HG02981 (cell line): ENCODE results near the gene SF1.
"Not testable (repeated sequence)": the region's sequence is repeated elsewhere in the genome, so short reads cannot be mapped to it uniquely, and the experiment has no call there.

Experiments used
- ATAC-seq: cut with Tn5 transposase; IDR thresholded peaks from one replicate; pipeline ENCODE4 v1.9.1; 2021; ENCODE audit warnings: mild to moderate bottlenecking, moderate library complexity; ENCODE audit not compliant: unreplicated experiment

SF1 gene

GRCh38 chr11:64778473-64779298, at the start of gene SF1:
TSS of gene SF1 (minus strand) at chr11:64778542. CDS start at chr11:64778392, 150 bp downstream.
- ATAC-seq = peak; percentile 79

GRCh38 chr11:64827451-64827839, 49.1 kb upstream of the SF1 start:
- ATAC-seq = no peak

- no peak for ATAC-seq
Measured at GRCh38 chr11:64826578-64827450, 48.5 kb upstream of the SF1 start.

GRCh38 chr11:64826062-64826461, 47.7 kb upstream of the SF1 start:
- no peak for ATAC-seq

GRCh38 chr11:64823568-64824119, 45.3 kb upstream of the SF1 start:
- no peak for ATAC-seq

GRCh38 chr11:64817476-64817875, 39.1 kb upstream of the SF1 start:
- no peak for ATAC-seq

GRCh38 chr11:64815433-64815832, 37.1 kb upstream of the SF1 start:
- ATAC-seq = not testable (repeated sequence)

- peak; percentile 60 for ATAC-seq
Measured at GRCh38 chr11:64814712-64815187, 36.4 kb upstream of the SF1 start.

- ATAC-seq = no peak
Measured at GRCh38 chr11:64813826-64814225, 35.5 kb upstream of the SF1 start.

- ATAC-seq = peak; percentile 4
Measured at GRCh38 chr11:64810891-64811272, 32.5 kb upstream of the SF1 start.

- ATAC-seq = peak; percentile 47
Measured at GRCh38 chr11:64810271-64810890, 32.0 kb upstream of the SF1 start, which contains the start of gene MEN1. TSS of gene MEN1 (minus strand) at chr11:64810551. CDS start at chr11:64810109, 442 bp downstream.

- no peak for ATAC-seq
Measured at GRCh38 chr11:64809781-64810241, 31.5 kb upstream of the SF1 start.

- no peak for ATAC-seq
Measured at GRCh38 chr11:64805481-64805880, 27.1 kb upstream of the SF1 start.

- ATAC-seq = no peak
Measured at GRCh38 chr11:64804346-64805210, 26.2 kb upstream of the SF1 start.

GRCh38 chr11:64803846-64804345, 25.6 kb upstream of the SF1 start:
- ATAC-seq = no peak

GRCh38 chr11:64803158-64803845, 25.0 kb upstream of the SF1 start, which contains the start of gene MAP4K2:
TSS of gene MAP4K2 (minus strand) at chr11:64803214. CDS start at chr11:64803149, 65 bp downstream.
- peak; percentile 53 for ATAC-seq

GRCh38 chr11:64802370-64803157, 24.2 kb upstream of the SF1 start:
- ATAC-seq = peak; percentile 8
